Measurements from ENCODE around the gene SEZ6.

SEZ6 gene

DNA sequence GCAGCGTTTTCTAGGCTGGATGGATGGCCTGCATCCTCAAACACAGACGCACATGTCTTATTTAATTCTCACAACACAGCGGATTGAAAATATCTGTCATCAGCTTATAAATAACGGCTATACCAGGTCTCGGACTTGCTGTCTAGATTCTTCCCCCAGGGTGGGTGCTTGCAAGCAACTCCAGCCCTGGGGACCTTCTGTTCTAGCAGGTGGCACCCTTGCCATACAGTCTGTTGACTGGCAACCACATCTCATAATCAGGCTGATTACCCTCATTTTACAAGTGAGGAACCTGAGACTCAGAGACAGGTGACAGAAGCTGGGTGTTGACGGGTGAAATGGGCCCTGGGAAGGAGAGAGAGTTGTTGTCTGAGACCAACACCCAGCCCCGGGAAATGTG lies 16.2 kb upstream of the SEZ6 start:
- H3K4me3 ChIP-seq (ENCODE audit: low read depth, low read length) = no peak overlapping the region

DNA sequence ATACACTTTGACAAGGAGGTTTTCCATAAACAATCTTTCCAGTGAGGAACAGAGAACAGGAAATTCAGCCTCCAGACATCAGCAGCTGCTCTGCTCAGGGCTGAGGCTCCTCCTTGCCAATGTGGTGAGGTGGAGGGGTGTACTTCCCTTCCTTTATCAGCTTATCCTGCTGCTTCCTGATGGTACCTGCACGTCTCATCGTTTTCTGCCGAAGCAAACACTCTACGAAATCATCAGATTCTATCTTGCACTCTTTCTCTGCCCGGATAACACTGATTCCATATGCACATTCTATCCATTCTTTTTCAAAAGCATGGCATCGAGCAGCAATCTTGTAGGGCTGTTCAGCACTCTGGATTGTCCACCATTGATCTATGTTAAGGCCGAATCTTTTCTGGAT lies 15.4 kb upstream of the SEZ6 start:
- TF ChIP-seq, protein P1, sequence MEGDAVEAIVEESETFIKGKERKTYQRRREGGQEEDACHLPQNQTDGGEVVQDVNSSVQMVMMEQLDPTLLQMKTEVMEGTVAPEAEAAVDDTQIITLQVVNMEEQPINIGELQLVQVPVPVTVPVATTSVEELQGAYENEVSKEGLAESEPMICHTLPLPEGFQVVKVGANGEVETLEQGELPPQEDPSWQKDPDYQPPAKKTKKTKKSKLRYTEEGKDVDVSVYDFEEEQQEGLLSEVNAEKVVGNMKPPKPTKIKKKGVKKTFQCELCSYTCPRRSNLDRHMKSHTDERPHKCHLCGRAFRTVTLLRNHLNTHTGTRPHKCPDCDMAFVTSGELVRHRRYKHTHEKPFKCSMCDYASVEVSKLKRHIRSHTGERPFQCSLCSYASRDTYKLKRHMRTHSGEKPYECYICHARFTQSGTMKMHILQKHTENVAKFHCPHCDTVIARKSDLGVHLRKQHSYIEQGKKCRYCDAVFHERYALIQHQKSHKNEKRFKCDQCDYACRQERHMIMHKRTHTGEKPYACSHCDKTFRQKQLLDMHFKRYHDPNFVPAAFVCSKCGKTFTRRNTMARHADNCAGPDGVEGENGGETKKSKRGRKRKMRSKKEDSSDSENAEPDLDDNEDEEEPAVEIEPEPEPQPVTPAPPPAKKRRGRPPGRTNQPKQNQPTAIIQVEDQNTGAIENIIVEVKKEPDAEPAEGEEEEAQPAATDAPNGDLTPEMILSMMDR (IDR thresholded peaks at IDR 0.05; ENCODE audit: insufficient read depth, low read depth, low read length, missing control alignments) = no peak
- no peak for DNase-seq (ENCODE audit: low read depth)
- no peak overlapping the region for H3K4me3 ChIP-seq (ENCODE audit: low read depth, low read length)

More for the DNA sequence above, 16.2 kb upstream of the SEZ6 start:
- TF ChIP-seq, protein P1 (IDR thresholded peaks at IDR 0.05; ENCODE audit: insufficient read depth, low read depth, low read length, missing control alignments) = no peak
- DNase-seq (ENCODE audit: low read depth) = no peak

DNA sequence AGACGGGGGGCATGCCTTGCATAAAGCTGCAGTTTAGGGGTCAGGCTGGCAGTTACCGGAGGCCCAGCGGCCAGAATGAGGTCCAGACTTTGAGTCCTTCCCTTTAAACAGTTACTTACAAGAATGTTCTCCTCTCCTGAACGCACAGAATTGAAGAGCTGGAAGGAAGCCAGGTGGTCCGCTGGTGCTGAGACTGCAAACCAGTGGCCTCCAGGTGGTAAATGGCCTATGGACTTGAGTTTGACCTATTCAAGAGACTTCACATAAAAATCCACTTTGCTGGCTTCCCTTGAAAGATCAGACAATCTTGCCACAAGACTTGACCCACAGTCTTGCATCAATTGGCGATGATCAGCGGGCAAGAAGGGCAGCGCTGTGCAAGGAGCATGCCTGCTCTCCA lies 14.7 kb upstream of the SEZ6 start:
- no peak for DNase-seq (ENCODE audit: low read depth)
- H3K4me3 ChIP-seq (ENCODE audit: low read depth, low read length) = no peak overlapping the region
- TF ChIP-seq, protein P1 (IDR thresholded peaks at IDR 0.05; ENCODE audit: insufficient read depth, low read depth, low read length, missing control alignments) = no peak

DNA sequence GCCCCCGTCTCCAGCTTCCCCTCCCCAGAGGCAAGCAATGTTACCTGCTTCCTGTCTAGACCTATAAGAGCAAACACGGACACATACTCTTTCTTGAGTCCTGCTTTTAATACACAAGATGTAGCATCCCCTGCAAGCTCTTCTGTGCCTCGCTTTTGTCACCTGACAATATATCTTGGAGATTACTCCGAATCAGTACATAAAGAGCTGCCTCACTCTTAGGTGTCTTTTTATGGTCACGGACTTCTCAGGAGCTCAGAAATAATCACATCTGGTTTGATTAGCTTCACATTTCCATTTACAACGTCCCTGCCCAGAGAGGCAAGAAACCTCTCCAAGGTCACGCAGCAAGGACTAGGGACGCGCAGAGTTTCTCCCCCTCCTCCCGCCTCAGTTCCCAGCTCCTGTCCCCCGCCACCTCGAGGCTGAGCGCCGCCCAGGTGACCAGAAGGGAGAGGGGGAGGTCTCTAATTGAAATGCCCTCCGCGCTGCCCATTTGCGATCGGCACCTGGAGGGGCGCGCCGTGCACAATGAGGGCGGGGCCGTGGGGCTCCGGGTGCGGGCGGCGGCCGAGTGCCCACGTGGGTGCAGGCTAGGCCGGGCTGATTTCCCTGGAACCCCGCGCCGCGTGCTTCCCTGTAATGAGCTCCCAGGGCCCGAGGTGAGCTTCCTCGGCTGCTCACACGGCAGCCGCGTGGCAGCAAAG lies 13.8 kb upstream of the SEZ6 start:
- DNase-seq (ENCODE audit: low read depth) = no peak

DNA sequence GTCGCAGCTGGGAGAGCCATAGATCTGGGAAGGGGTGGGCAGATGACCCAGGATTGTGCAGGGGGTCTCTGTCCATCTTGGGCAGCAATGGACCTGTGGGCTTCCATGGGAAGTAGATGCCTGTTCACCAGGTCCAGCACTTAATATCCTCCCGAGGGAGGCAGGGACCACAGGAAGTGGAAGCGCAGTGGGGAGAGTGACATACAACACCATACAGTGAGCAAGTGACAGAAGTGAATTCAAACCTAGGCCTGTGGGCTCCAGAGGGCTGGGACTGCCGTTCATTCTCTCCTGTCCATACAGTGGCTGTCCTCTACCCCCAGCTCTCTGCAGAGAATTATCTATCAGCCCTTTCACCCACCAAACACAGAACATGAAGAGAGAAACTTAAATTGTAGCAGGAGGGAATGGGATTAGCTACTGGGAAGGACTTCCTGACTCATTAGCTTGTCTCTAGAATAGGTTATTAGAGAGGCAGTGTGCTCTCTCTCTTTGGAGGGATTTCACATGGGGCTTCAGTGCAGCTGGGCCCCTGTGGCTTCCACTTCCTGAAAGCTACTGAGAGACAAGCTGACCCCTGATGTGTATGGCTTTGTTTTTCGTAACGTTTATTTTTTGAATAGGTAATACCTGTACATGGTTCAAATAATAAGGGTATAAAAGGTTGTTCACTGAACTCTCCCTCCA lies 13.1 kb upstream of the SEZ6 start:
- no peak overlapping the region for H3K4me3 ChIP-seq (ENCODE audit: low read depth, low read length)
- no peak for DNase-seq (ENCODE audit: low read depth)
- TF ChIP-seq, protein P1 (IDR thresholded peaks at IDR 0.05; ENCODE audit: insufficient read depth, low read depth, low read length, missing control alignments) = no peak

More for the DNA sequence above, 13.8 kb upstream of the SEZ6 start:
- H3K4me3 ChIP-seq (ENCODE audit: low read depth, low read length) = no peak overlapping the region
- TF ChIP-seq, protein P1 (IDR thresholded peaks at IDR 0.05; ENCODE audit: insufficient read depth, low read depth, low read length, missing control alignments) = no peak

DNA sequence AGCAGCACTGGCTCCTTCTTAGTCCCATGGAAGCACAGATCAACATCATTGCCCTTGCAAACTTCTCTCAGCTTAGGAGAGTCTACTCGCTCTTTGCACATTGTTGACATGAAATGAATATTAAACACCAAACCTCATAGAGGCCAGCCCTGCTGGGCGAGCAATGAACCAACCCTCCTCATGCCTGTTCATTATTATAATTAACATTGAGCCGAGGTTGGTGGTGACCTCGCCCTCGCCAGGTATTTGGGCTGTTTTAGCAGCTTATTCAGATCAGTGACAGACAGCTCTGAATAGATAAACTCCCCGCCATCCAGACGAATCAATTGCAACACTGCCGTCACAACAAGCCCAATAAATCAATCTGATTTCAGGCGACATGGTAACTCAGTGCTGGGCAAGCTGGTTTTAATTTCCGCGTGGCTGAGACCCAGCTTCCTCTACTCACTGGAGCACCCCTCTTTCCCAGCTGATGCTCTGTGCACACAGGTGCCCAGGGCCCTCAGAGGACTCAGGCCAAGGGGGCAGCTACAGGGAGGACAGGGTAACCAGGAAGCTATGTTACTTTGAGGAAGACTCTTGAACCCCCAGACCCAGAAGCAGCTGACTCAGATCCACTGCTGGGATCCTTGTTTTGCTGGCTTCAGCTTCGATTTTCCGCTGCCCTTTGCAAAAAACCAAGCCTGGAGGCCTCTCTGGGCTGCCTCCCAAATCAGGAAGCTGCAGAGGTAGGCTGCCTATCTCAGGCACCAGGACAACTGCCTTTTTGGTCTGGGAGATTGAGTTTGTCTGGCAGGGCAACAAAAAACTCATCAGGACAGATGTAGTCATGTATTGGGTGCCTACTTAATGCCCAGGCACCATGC lies 10.7 kb upstream of the SEZ6 start:
- no peak overlapping the region for H3K4me3 ChIP-seq (ENCODE audit: low read depth, low read length)
- TF ChIP-seq, protein P1 (IDR thresholded peaks at IDR 0.05; ENCODE audit: insufficient read depth, low read depth, low read length, missing control alignments) = no peak
- DNase-seq (ENCODE audit: low read depth) = no peak
